22Rv1 (cell line): ENCODE results near the gene STOX1.

ENCODE experiments used
- ZFX ChIP-seq: fragments of 450-650 bp; IDR thresholded peaks from 2 replicates; pipeline ENCODE4 v1.6.1; 2017; ENCODE audit warnings: antibody characterized with exemption, borderline replicate concordance
- TF ChIP-seq, protein P1 (sequence below): fragments of 450-650 bp; IDR thresholded peaks from 2 replicates; pipeline ENCODE4 v1.5.1; 2017; ENCODE audit warnings: mild to moderate bottlenecking

DNA sequence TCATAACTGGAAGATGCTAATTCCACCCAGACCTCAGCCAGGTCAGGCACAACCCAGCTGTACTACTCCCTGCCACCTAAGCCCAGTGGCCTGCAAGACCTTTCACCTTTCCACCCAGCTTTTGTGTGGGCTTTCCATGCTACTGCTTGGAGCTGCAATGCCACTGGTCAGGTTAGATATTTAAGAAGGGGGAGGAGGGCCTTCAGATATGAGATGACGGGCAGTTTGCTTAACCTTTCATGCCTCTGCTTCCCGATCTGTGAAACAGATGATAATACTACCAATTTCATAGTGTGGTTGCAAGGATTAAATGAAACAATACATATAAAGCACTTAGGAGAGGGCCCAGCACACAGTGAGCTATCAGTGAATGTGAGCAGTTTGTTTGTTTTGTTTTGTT is 20.9 kb downstream of the STOX1 start:
- TF ChIP-seq, protein P1, sequence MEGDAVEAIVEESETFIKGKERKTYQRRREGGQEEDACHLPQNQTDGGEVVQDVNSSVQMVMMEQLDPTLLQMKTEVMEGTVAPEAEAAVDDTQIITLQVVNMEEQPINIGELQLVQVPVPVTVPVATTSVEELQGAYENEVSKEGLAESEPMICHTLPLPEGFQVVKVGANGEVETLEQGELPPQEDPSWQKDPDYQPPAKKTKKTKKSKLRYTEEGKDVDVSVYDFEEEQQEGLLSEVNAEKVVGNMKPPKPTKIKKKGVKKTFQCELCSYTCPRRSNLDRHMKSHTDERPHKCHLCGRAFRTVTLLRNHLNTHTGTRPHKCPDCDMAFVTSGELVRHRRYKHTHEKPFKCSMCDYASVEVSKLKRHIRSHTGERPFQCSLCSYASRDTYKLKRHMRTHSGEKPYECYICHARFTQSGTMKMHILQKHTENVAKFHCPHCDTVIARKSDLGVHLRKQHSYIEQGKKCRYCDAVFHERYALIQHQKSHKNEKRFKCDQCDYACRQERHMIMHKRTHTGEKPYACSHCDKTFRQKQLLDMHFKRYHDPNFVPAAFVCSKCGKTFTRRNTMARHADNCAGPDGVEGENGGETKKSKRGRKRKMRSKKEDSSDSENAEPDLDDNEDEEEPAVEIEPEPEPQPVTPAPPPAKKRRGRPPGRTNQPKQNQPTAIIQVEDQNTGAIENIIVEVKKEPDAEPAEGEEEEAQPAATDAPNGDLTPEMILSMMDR = no peak
- TF ChIP-seq ZFX = no peak
